ENCODE results near the gene GCN1.

DNA sequence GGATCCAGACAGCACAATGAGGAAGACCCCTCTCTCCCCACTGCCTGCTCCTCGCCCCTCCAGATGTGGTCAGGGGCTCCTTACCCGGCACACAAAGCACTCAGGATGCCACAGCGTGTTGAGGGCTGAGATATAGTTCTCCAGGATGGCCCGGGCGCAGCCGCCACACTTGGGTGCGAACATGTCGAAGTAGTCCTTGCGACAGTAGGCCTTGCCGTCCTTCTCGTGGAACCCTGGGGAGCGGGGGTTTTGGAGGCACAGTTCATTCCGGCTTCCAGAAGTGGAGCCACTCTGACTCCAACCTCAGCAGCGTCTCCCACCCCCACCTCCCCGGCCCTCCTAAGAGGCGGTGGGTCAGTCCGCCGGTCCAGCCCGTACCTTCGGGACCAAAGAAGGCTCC, 19.2 kb upstream of the GCN1 start:
- TF ChIP-seq, protein P1, sequence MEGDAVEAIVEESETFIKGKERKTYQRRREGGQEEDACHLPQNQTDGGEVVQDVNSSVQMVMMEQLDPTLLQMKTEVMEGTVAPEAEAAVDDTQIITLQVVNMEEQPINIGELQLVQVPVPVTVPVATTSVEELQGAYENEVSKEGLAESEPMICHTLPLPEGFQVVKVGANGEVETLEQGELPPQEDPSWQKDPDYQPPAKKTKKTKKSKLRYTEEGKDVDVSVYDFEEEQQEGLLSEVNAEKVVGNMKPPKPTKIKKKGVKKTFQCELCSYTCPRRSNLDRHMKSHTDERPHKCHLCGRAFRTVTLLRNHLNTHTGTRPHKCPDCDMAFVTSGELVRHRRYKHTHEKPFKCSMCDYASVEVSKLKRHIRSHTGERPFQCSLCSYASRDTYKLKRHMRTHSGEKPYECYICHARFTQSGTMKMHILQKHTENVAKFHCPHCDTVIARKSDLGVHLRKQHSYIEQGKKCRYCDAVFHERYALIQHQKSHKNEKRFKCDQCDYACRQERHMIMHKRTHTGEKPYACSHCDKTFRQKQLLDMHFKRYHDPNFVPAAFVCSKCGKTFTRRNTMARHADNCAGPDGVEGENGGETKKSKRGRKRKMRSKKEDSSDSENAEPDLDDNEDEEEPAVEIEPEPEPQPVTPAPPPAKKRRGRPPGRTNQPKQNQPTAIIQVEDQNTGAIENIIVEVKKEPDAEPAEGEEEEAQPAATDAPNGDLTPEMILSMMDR (conservative IDR thresholded peaks at IDR 0.05): no peak
- TF ChIP-seq EZH2 (IDR thresholded peaks at IDR 0.05; ENCODE audit: low read depth): no peak

Measured in PC-9 (cell line).